HG03135 (cell line): ENCODE data around the gene PLEKHF1.
"Not testable (repeated sequence)": the region's sequence is repeated elsewhere in the genome, so short reads cannot be mapped to it uniquely, and the experiment has no call there.

ENCODE experiments used
- ATAC-seq: cut with Tn5 transposase; IDR thresholded peaks from one replicate; pipeline ENCODE4 v1.9.1; 2021; ENCODE audit warnings: mild to moderate bottlenecking, moderate library complexity; ENCODE audit not compliant: unreplicated experiment

Gene PLEKHF1

GRCh38 chr19:29665215-29665825, at the start of gene PLEKHF1:
Gene PLEKHF1 (plus strand): TSS chr19:29665461. CDS start chr19:29673840, 8,379 bp downstream.
- peak; percentile 87 for ATAC-seq

- ATAC-seq = no peak
Measured at GRCh38 chr19:29615891-29616425, 49.3 kb upstream of the PLEKHF1 start.

GRCh38 chr19:29616541-29616940, 48.7 kb upstream of the PLEKHF1 start:
- no peak for ATAC-seq

- no peak for ATAC-seq
Measured at GRCh38 chr19:29617366-29618266, 47.6 kb upstream of the PLEKHF1 start.

GRCh38 chr19:29618434-29618833, 46.8 kb upstream of the PLEKHF1 start:
- no peak for ATAC-seq

GRCh38 chr19:29618871-29619270, 46.4 kb upstream of the PLEKHF1 start:
- no peak for ATAC-seq

- ATAC-seq = no peak
Measured at GRCh38 chr19:29620931-29621351, 44.3 kb upstream of the PLEKHF1 start.

- no peak for ATAC-seq
Measured at GRCh38 chr19:29622166-29623070, 42.8 kb upstream of the PLEKHF1 start.

- no peak for ATAC-seq
Measured at GRCh38 chr19:29623726-29624488, 41.4 kb upstream of the PLEKHF1 start.

- ATAC-seq = no peak
Measured at GRCh38 chr19:29624489-29625185, 40.6 kb upstream of the PLEKHF1 start.

GRCh38 chr19:29625186-29625651, 40.0 kb upstream of the PLEKHF1 start:
- ATAC-seq = no peak

GRCh38 chr19:29626386-29626785, 38.9 kb upstream of the PLEKHF1 start:
- ATAC-seq = no peak

- not testable (repeated sequence) for ATAC-seq
Measured at GRCh38 chr19:29626832-29627231, 38.4 kb upstream of the PLEKHF1 start.

- ATAC-seq = no peak
Measured at GRCh38 chr19:29628661-29629385, 36.4 kb upstream of the PLEKHF1 start.

GRCh38 chr19:29629836-29630534, 35.3 kb upstream of the PLEKHF1 start:
- no peak for ATAC-seq

- no peak for ATAC-seq
Measured at GRCh38 chr19:29630655-29631054, 34.6 kb upstream of the PLEKHF1 start.

GRCh38 chr19:29631450-29631849, 33.8 kb upstream of the PLEKHF1 start:
- ATAC-seq = no peak

GRCh38 chr19:29634002-29634401, 31.3 kb upstream of the PLEKHF1 start:
- no peak for ATAC-seq
